HG03565 (cell line): ENCODE results near the gene VTI1A.

ENCODE experiments used
- ATAC-seq: cut with Tn5 transposase; IDR thresholded peaks from one replicate; pipeline ENCODE4 v1.9.1; 2021; ENCODE audit warnings: mild to moderate bottlenecking, moderate library complexity; ENCODE audit not compliant: unreplicated experiment

Gene VTI1A

DNA sequence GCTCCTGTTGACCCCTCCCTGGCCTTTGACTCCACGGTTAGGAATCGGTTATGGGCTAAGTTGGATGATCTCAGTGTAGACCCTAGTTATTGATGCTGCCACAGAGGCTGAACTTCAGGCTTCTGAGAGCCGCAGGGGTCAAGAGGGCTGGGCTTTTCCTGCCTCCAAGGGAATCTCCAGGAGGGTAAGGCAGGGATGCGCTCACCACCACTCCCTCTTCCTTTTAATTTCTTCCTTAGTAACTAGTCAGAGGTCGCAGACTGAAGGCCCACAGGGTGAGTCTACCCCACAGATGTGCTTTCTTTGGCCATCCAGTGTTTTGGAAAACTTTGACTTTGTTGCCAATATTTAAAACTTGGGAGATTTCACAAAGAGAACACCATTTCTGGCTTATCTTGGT is 352.0 kb downstream of the VTI1A start:
- no peak for ATAC-seq

DNA sequence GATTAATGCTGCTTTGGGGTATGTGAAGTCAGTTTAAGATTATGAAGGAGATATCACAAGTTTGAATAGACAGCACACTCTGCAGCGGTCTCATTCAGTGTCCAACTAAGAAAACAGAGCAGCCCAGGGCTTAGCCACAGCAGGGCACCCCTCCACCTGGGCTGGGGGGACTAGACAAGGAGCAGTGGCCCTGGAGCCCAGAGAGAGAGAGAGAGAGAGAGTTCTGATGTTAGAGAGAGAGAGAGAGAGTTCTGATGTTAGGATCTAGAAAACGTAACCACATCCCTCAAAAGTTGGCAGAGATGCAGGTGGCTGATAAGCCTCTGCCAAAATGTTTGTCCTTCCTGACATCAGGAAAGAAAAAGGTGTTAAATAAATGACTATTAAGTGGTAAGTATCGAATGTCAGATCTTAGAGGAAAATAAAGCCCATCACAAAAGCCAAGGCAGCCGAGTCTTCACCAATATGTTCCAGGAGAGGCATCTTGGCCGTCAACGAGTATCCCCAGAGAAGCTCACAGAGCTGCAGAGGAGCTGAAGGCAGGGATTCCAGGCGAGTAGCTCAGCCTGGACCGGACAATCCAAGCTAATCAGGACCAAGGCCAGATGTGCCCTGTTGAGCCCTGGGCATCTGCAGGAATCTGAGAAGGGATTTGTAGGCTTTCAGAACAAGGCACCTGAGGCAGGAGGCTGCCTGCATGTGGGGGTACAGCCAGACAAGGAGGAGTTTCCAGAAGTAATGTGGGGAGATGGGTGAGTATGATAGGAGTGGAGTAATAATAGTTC is 352.9 kb downstream of the VTI1A start:
- no peak for ATAC-seq

DNA sequence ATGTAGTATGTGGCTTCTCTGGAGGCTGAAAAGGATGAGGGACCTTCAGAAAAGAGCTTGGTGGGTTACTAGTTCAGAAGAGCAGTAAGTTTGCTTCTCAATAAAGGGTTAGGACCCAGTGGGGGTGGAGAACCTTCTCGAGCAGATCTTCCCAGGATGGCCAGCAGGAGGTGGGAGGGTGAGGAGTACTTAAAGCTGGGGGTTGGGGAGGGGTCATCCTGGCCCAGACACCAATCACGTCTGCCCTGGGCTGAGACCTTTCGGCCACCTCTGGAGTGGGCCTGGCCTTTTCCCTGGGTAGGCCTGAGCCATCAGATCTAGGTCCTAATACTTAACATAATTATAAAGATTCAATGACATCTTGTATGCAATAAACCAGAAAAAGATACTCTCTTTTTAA is 354.0 kb downstream of the VTI1A start:
- ATAC-seq = no peak

DNA sequence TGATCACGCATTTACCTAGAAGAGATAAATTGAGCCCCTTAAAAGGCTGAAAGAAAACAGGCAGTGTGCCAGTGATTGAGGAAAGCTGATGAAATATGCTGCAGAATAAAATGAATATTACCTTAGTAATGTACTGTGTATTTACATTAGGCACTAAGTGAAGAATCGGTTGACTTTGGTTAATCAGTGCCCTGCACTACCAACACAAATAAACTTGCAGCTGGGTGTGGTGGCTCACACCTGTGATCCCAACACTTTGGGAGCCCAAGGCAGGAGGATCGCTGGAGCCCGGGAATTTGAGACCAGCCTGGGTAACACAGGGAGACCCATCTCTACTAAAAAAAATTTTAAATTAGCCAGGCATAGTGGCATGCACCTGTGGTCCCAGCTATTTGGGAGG is 354.7 kb downstream of the VTI1A start:
- ATAC-seq = no peak

DNA sequence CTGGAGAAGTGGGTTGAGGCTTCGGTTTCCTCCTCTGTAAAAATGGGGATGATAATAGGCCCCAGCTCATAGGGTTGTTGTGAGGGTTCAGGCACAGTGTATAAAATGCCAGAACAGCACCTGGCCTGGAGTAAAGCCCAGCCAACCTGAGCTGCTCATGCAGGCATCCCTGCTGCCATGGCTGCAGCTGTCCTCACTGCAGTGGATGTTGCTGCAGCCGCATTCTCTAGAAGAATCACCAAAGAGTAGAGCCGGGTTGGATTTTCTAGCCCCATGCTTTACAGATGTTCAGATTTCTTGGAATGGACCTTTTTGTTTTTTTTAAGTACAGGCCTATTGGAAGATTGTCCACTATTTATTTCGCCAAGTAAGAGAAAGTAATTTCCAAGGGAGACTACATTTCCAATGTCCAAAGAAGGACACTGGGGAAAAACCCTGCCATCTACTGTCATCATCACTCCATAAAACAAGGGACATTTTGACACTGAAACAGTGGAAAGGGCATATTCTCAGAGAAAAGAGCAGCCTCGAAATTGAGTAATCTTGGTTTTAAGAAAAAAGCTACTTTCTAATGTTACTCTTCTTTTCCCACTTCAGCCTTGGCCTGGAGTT is 355.5 kb downstream of the VTI1A start:
- ATAC-seq = no peak

DNA sequence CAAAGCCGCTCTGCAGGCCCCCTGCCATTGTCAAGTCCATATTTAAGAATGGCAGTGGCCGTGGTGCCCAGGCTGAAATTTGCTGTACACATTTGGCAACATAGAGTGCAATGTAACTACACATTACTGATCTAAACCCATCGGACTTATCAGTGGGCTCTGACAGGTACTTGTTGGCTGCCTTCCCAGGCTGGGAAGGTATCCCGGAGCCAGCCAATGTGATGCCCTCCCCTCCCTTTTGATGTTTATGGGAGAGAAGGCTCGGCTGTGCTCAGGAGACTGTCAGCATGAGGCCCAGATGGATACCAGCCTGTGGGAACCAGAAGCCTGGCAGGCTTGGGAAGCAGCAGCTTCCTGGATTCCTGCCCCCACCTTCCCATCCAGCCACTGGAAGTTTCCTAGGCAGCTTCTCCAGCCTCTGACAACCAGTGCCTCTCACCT is 357.0 kb downstream of the VTI1A start:
- no peak for ATAC-seq

DNA sequence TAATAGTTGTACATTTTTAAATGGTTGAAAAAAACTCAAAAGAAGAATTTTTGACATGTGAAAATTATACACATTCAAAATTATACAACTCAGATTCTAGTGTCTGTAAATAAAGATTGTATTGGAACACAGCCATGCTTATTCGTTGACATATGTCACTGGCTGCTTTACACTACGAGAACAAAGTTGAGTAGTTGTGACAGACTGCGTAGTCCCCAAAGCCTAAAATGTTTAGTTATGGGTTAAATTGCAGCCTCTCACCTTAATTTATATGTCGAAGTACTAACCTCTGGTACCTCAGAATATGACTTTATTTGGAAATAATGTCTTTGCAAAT is 358.2 kb downstream of the VTI1A start:
- no peak for ATAC-seq

DNA sequence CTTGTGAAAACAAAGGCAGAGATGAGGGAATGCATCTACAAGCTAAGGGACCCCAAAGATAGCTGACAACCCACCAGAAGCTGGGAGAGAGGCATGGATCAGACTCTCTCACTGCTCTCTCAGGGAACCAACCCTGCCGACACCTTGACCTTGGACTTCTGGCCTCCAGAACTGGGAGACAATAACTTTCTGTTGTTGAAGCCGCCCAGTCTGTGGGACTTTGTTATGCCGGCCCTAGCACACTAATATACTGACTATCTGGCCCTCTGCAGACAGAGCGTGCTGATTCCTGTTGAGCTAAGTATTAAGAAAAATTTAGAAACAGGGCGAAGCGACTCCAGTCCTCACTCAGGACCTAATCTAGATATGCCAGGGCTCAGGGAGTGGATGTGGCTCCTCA is 358.7 kb downstream of the VTI1A start:
- ATAC-seq = no peak

DNA sequence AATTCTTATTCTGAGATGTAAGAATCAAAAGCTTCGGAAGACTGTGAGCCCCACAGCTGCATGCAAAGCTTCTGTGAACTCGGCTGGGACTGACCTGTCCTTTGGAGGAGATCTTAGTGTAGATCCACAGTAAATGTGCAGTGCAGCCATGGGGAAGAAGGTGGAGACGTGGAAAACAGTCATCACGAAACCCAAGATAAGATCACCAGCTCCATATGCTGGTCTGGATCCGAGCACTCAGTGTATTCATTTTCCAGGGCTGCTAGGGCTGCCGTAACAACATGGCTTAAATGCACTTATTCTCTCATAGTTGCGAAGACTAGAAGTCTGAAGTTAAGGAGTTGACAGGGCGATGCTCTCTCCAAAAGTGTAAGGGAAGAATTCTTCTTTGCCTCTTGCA is 360.0 kb downstream of the VTI1A start:
- no peak for ATAC-seq

DNA sequence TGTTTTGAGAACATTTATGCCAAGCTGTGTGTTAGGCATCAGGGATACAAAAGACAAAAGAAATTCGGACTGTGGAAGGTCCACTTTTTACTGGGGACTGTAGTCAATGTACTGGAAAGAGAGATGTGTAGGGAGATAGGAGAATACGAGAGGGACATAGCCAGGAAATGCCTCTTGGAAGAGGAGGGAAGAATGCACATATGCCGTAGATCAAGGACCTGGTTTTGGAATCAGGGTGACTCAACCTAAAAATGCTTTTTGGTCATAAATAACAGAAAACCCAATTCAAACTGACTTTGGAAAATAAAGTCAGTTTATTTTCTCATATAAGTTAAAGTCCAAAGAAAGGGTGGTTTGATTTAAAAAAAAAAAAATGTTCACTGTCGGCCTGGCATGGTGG is 362.7 kb downstream of the VTI1A start:
- ATAC-seq = no peak

DNA sequence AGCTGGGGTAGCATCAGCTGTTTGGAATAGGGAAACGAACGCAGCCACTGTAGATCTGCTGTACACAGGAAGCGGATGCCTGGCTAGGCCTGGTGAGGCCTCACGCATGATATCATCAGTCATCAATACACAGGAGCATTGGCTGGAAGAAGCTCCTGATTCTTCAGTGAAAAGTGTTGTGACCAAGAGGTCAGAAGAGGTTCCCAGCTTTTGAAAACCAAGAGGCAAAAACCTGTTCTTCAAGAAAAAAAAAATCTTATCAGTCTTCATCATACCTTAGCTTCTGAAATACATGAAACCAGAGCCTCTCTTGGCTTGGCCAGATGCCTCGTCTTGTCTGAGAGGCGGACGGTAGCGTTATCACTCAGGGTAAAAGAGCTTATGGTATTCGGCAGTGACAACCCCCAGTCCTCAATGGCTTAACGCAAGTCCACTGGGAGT is 363.7 kb downstream of the VTI1A start:
- no peak for ATAC-seq

DNA sequence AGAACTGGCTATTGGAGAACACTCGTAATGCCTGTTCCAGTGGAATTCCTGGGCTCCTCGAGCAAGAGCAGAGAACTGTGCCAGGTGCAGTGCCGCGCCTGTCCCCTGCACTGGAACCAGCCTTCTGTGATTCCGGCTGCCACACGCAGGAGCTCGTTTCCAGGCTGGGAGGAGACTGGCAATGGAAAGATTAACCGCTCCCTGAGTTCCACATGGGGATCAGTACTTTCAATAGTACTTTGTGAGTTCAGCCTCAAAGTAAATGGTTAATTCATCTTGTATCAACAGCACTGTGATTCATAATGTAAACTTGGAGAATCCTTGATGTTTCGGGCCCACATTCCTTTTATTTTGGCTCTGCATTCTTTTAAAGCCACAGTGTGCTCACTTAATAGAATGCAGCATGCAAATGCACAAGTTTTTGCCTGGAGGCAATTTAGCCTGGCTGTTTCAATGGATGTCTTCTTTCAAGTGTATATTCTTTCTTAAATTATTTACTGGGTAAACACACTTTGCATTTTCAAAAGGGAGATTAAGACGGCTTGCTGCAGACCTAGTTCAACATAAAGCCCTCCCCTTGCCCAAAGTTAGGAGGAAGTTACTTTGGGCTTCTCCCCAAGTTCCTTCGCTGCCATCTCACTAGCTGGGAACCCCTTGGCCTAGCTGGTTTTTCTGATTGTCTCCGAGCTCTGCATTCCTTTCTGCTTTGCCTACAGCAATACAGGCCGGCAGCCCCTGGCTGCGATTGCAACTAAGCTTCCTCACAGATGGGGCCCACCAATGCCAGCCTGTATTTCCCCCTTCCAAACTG is 364.9 kb downstream of the VTI1A start:
- ATAC-seq = no peak

DNA sequence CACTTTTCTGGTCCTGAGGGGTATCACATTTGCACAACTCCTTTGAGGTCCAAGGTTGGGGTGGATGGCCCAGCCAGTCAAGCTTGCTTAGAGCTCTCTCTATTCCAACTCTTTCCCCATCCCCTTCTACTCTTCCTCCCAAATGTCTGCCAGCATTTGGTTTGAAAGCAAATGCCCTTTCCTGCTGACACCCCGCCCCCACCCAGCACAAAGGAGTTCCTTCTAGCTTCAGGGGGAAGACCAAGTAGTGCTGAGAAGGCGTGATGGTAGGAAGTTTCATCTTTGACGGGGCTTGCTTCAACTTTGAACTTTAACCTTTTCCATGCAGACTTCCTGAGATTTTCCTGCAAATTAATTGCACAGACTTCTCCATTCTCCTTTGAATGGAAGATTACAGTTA is 365.6 kb downstream of the VTI1A start:
- ATAC-seq = no peak

DNA sequence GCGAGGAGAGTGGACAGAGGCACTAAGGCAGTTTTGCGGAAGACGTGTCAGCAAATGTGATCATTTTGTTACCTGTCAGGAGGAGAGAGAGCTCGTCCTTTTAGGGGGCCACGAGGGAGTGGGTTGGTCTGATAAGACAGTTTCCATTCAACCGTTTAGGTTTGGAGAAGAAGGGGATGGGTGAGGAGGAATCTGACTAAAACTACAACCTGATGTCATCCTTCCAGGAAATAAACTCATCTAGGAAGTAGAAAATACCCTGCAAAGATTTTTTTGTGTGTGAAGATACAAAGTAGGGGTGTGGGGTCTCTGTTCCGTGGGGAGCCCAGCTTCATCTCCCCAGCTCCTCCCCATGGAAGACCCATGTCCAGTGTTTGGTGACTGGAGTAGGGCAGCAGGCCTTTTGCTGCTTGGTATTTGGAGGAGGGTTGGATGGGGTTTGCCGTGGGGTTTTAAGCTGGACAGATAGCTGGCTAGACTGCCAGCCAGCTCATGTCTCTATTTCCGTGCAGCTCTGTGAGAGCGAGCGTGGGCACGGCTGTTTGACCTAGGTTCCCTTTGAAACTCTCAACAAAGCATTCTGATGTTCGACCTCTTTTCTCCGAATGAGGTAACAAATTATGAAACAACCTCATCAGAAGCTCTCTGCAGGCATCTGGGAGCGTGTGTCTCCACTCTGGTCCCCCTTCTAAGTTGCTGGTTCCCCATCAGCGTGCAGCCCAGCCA is 367.0 kb downstream of the VTI1A start:
- no peak for ATAC-seq

DNA sequence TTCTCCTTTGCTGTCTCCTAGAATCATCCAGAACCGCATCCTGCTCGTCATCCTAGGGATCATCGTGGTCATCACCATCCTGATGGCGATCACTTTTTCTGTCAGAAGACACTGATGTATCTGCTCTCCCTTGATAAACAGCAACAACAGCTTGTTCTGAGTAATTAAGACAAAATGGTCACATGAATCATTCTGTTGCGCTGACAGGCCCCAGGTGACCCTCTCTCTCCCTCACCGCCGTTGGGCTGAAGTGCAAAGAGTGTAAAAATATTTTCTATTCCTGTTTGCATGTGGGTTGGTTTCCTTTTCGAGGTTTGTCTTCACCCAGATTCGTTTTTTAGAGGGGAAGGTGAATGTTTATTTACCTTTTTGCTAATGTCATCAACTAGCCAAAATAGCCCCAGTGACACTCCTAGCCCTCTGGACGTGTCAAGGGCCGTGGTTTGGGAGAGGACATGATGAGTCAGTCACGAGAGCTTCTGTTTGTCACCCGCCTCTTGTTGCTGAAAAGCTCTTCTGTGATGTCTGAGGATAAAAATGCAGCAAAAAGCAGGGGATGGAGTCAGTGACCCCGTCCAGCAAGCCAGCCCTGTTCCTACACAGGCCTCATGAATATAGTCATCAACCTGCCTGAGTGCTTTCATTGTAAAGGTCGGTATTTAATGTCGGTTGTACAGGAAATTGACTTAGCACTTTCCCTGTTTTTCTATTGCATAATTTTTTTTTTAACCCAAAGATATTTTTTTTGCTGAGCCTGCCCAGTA is 368.4 kb downstream of the VTI1A start:
- ATAC-seq = no peak

DNA sequence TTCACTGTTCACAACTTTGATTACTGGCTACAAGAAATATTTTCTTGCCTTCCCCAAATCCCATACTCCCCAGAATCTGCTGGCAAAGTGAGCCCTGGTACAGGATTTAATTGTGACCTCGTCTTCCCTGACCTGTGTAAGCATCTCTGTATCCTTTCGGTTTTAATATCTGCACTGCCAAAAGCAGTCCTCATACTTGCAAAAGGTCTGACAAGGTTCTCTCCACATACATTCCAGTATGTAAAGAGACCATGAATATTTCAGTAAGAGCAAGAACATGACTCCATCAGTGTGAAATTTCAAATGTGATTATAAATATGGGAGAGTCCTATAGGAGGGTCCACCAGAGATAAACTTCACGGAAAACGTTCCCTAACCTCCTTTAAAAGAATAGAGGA is 369.0 kb downstream of the VTI1A start:
- no peak for ATAC-seq

DNA sequence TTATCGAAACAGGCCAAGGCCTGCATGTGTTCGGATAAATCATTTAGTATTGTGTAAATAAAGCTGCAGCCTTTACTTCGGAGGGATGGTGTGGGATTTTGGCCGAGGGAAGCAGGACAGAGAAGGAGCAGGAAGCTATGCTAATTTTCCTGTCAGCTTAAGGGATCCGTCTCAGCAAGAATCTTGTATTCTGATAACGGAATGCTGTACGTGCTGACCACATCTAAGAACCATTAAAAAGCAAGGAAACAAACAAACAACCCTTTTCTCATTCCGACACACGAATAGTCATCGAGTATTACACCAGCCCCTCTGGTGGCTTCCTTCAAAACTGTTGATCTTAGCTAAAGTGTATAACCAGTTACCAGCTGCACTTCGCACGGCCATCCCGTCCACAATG is 369.9 kb downstream of the VTI1A start:
- ATAC-seq = no peak

DNA sequence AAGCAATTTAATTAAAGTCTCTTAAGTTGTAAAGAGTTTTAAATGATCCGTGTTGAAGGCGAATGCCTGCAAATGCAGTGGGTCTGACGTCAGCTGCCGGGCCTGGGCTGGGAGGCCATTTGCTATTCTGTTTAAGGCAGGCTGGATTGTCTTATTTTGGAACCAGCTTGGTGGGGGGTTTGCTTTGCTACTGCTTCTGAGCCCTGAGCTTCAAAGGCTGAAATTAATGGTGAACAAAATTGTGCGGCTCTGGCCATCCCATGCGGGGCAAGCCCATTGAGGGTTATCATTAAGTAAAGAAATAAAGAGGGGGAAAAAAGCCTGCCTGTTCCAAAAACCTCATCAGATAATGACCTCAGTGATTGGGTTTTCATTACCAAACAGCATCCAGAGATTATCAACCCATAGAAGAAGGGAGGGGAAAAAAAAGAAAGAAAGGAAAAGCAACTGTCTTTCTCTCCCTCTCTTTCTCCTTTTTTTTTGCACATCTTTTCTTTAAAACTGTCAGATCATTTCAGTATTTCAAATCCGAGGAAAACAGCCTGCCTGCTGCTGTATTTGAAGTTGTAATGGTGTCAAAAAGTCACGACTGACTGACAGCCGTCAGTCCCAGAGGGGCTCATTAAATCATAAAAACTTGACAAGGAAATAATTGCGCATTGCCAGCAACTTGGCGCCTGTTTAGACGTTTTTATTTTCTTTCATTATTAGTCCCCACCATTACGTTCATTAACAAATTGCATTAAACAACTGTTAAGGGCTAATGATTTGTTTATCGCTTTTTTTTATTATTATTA is 371.2 kb downstream of the VTI1A start:
- no peak for ATAC-seq

DNA sequence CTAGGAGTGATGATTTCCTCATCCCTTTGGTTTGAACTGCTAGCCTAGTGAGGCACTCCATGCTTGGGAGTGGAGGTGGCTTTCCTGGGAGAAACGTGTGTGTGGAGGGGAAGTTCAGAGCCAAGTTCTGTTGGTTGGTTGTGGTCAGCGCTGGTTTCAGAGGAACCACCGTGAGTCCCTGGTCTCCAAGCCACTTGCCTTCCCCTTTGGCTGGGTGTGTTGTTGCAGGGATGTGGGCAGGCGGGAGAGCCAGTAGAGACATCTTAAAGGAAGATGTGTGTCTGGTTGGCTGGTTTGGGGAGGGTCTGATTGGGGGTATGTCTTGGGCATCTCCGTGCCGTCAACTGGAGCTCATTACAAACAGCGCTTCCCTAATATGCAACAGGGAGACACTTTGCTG is 372.2 kb downstream of the VTI1A start:
- ATAC-seq = no peak

DNA sequence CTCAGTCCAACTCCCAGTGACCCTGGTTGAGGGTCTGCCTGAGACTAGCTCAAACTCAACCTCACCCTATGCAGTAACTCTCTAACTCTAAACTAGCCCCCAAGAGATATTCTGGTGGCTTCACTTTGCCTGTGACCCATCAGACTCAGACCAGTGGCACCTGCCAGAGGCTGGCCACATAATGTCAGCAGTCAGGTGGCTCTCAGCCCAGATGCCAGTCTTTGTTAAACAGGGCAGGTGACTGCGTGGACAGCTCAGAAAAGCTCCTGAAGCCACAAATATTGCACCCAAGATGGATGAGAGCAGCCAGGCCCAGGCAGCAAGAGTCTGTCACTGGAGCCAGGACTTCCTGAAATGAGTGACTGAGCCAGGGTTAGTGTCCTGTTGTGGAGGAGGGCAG is 373.3 kb downstream of the VTI1A start:
- no peak for ATAC-seq
